Hematopoietic multipotent progenitor cell (in vitro differentiated cells): ENCODE measurements around the gene PPIF. TPM values are rescaled to one million over a fixed set of nuclear protein-coding genes. Genes with fewer than 3 reads are reported as not detected.

Source experiments
- DNase-seq, 3 donors: peaks; one replicate each; pipeline ENCODE4 v3.0.0-alpha.2; 2011 to 2015; ENCODE audit warnings: low read depth in 2 of 3, low spot score in 2 of 3
- total RNA-seq: library from RNA; depleted of rRNA; stranded (reverse); fragments of >200 nt; gene quantifications from one replicate; pipeline ENCODE4 v1.2.3, GENCODE V29; 2012

Gene PPIF
- 38.8 TPM for total RNA-seq

- peak; percentile 87 to 91 (median 91) for DNase-seq
Observed at GRCh38 chr10:79347226-79347893, at the start of gene PPIF. TSS of gene PPIF (plus strand) at chr10:79347469. CDS start at chr10:79347549, 80 bp downstream.

DNA sequence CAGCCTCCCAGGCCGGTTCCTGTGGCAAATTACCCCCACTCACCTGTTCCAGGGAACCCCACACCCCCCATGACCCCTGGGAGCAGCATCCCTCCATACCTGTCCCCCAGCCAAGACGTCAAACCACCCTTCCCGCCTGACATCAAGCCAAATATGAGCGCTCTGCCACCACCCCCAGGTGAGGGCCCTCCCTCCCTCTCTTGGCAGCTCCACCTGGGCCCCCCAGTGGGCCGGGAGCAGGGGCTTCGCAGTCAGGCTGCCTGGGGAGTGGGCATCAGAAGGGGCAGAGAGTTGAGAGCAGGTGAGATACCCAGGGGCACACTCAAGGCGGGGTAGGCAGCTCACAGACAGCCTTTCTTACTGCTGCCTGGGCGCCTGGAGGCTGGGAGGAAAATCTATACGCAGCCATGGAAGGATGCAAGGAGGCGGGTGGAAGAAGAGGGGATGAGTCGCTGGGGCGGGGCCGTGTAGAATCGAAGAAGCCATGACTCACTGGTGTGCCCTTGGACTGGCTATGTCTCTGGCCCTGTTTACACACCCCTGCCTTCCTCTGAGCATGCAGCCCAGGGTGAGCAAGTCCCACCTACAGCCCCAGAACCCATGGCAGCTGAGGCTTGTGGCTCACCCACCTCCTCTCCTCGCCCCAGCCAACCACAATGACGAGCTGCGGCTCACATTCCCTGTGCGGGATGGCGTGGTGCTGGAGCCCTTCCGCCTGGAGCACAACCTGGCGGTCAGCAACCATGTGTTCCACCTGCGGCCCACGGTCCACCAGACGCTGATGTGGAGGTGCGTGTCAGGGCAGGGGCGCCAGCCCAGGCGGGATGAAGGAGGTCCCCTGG is 48.6 kb upstream of the PPIF start:
- DNase-seq = no peak

- no peak for DNase-seq
Observed at GRCh38 chr10:79299397-79300241, 47.6 kb upstream of the PPIF start.

- no peak for DNase-seq
Observed at GRCh38 chr10:79300711-79301110, 46.6 kb upstream of the PPIF start.

GRCh38 chr10:79301754-79302530 is 45.3 kb upstream of the PPIF start:
- no peak for DNase-seq

DNA sequence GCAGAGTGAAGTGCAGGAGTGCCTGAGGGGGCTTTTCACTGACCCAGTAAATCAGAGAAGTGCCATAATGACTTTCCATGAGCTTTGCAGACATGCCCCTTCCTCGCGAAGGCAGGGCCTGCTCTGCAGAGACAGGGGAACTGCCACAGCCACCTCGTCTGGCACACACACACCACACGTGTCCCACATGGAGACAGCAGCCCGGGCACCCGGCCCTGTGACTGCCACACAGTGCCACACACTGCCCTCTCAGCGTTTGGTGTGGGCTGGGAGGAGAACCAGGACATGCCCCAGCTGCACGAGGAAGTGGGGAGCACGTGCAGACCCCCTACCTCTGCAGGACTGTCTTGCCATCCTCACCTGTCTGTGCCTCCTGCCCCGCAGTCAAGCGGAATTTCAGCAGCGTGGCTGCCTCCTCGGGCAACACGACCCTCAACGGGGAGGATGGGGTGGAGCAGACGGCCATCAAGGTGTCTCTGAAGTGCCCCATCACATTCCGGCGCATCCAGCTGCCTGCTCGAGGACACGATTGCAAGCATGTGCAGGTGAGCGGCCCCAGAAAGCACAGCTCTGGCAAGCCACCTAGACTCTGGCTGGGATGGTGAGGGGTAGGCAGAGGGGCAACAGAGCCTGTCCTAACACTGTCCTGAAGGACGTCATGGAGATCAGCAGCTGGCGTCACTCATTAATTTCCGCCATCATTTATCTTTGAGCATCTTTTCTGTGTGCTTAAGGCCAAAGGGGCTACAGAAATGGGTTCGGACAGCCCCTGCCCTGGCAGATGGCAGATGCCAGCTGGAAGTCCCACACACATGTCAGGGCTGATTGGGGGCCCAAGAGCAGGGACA is 43.4 kb upstream of the PPIF start:
- DNase-seq = no peak

DNA sequence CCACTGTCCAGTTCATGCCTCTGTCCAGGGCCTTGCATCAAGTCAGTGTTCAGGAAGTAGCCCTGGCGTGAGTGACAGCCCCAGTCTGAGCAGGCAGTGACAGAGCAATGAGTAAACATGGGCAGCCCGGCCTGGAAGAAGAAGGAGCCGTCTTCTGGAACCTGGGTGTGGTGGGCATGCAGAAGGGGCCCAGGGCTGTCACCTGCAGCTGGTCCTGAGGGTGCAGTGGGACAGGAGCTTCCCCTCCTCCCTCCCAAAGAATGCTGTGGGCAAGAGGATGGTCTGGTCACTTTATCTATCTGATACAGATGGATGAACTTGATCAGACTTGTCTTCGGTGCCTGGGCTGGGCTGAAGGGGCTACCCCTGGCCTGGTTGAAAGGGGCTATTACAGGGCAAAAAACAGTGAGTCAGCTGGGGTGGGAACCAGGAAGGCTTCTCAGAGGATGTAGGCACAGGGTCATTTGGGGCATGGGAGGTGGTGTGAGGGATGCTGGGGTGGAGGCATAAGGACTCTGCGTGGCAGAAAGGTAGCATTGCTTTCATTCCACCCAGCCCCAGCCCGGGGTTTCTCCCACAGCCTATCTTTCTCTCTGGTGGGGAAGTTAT is 42.7 kb upstream of the PPIF start:
- DNase-seq = no peak

DNA sequence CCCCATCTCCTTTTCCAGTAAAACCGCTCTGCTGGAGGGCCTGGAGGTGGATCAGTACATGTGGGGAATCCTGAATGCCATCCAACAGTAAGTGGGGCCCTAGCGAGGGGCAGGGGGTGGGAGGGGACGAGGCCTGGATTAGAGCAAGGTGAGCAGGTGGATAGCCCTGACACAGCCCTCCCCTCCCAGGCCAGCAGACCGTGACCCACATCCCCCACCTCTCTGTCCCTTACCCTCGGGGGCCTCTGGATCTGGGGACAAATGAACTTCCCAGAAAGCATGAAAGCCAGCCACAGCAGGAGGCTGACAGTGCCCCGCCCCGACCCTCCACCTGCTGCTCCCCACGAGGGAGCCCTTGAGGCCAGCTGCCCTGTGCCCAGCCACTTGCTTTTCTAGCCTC is 41.8 kb upstream of the PPIF start:
- no peak for DNase-seq

- no peak for DNase-seq
Observed at GRCh38 chr10:79305988-79306387, 41.3 kb upstream of the PPIF start.

GRCh38 chr10:79306644-79307220 is 40.5 kb upstream of the PPIF start:
- DNase-seq = no peak

DNA sequence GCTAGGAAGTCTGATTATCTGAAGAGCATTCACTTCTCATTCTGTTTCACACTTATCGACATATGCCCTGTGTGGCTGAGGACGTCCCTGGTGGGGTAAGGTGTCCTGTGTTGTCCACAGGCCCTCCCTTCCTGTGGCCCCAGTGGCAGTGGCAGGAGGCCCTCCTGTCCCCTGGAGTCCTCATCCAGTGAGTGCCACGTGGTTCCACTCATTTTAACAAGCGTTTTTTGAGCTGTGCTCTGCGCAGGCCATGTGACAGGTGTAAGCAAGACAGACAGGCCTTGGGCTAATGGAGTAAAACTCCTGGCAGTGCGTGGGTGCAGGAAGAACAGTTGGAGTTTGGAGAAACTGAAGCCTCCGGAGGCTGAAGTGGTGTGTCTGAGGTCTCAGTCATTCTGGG is 39.3 kb upstream of the PPIF start:
- DNase-seq = no peak

GRCh38 chr10:79308969-79309665 is 38.2 kb upstream of the PPIF start:
- no peak for DNase-seq

GRCh38 chr10:79310200-79310865 is 36.9 kb upstream of the PPIF start:
- DNase-seq = no peak

- DNase-seq = no peak
Observed at GRCh38 chr10:79310911-79311573, 36.2 kb upstream of the PPIF start.

GRCh38 chr10:79311581-79312407 is 35.5 kb upstream of the PPIF start:
- no peak for DNase-seq

- DNase-seq = no peak
Observed at GRCh38 chr10:79312601-79313187, 34.6 kb upstream of the PPIF start.
